Tibial nerve (tissue), 4 donors: Measurements from ENCODE around the gene IGIP.

Experiments used
- CTCF ChIP-seq, 5 experiments: fragments of 200-600 bp in 3 of 5; fragments of 450-650 bp in 2 of 5; sonication (generic) in 3 of 5; IDR thresholded peaks; one replicate each; pipeline ENCODE4 v1.5.1; 2016 to 2019; ENCODE audit warnings: antibody characterized with exemption in 5 of 5, mild to moderate bottlenecking in 3 of 5, moderate library complexity in 2 of 5
- EP300 ChIP-seq, 2 donors: sonication (generic); formaldehyde crosslinking; IDR thresholded peaks; one replicate each; pipeline ENCODE4 v1.6.1; 2017; ENCODE audit warnings: antibody characterized with exemption in 2 of 2, mild to moderate bottlenecking in 1 of 2
- POLR2A ChIP-seq, 2 donors: fragments of 450-650 bp; IDR thresholded peaks; one replicate each; pipeline ENCODE4 v1.6.1; 2017; ENCODE audit warnings: antibody characterized with exemption in 2 of 2, mild to moderate bottlenecking in 2 of 2, moderate library complexity in 2 of 2

DNA sequence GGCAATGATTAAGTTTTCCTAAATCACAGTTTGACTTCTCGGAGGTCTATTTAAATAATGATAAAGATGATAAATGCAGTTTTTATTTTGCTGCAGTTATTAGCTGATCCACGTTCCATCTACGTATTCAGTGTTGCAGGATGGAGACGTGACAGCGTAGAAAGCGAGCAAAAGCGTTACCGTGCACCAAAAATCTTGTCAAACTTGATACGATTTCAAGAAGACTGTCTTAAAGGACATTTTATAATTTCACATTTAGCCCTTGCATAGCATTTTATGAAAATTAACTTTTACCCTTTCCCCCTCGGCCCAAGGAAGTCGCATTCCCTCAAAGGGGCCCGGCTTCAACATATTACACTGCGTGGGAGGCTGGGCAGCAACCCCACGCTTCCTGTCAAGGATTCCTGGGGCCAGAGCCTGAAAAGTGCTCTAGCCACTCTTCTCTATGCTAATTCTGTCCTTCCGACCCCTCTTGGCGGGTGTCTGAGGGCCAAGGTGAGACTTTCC lies 18.9 kb upstream of the IGIP start:
- TF ChIP-seq CTCF (IDR thresholded peaks at IDR 0.05) = no peak
- no peak for TF ChIP-seq POLR2A (IDR thresholded peaks at IDR 0.05)
- no peak for TF ChIP-seq EP300 (IDR thresholded peaks at IDR 0.05)
